CMK (cell line): ENCODE data around the gene LIPF.
"Not testable (repeated sequence)": the region's sequence is repeated elsewhere in the genome, so short reads cannot be mapped to it uniquely, and the experiment has no call there.

Experiments
- DNase-seq: peaks from one replicate; pipeline ENCODE4 v3.0.0-alpha.2; 2010; ENCODE audit warnings: low read depth

The LIPF gene

GRCh38 chr10:88676283-88677060, 12.2 kb downstream of the LIPF start:
- no peak for DNase-seq

GRCh38 chr10:88680958-88681357, 16.7 kb downstream of the LIPF start:
- DNase-seq: no peak

DNA sequence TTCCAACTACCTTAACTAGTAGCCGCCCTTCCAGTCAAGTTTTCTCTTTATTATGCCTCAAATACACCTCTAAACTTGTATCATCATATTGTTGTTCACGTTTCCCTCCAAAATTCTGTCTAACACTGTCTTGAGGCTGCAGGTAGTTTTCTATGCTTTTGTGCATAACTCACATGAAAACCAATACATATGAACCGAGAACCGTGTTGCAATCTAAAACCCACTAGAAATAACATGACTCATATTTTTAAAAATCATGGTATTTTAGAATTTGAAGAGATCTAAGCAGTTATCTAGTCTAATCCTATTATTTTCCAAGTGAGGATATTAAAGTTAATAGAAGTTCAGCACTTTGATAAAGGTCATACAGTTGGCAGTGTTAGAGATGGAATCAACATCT, 18.2 kb downstream of the LIPF start:
- no peak for DNase-seq

GRCh38 chr10:88687853-88688467, 23.7 kb downstream of the LIPF start:
- no peak for DNase-seq

GRCh38 chr10:88689366-88689765, 25.1 kb downstream of the LIPF start:
- DNase-seq: no peak

DNA sequence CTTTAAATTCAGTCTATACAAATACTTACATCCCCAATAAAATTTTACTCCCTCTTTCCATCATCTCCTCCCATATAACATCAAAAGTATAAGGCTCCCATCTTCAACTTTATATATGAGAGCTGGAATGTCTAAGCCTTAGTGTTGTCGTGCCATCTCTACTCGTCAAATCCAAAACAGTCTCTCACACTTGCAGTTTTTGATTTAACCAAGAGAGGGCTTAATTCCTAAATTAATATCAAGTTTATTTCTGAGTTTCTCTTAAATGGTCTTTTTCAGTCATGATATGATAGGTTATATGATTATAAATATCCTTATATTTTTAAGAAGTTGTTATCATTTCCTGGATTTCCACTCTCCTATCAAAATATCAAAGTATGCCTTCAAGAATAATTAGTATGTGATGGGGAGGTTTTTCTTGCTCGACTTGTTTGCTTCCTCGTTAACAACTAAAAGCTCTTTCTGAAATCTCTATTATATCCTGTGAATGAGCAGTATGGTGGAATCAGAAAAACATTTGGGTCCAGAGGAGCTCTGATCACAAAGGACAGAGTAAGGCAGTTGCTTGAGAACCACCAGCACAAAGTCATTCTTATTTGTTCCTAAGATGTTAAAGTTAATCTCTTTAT, 29.3 kb downstream of the LIPF start:
- no peak for DNase-seq

DNA sequence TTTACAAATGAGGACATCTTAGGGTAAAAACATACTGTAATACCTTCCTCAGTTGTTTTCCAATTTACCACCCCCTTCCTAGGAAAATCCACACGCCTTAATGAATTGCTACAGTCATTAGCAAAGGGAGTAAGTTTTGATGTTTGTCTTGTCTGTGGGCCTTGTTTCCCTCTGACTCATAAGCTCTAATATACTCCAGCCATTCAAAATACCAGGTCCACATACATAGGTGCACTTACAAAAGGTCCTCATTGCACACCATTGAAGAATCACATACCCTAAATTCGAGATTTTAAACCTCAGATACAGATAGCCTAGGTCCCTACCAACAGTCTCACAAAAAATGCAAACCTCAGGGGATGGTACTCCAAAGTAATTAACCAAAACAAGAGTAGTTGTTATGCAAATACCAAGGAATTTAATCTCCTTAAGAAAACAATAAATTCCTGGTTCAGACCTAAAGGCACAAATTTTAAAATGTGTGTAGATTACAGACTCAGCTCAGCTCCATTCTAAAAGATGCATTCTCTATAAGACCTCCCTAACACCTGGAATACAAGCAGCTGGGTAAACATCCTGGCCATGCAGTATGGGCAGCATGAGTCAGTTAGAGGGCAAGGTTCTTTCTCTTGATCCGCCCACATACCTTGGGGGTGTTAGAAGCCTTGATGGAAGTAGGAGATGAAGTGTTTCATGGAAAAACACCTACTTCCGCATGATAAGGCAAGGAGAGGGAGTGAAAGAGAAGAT, 38.8 kb downstream of the LIPF start:
- DNase-seq: no peak

GRCh38 chr10:88705958-88706357, 41.7 kb downstream of the LIPF start, which contains the start of gene LIPK:
Gene LIPK (plus strand): TSS chr10:88706249. CDS start chr10:88724544, 18,295 bp downstream.
- DNase-seq: no peak

DNA sequence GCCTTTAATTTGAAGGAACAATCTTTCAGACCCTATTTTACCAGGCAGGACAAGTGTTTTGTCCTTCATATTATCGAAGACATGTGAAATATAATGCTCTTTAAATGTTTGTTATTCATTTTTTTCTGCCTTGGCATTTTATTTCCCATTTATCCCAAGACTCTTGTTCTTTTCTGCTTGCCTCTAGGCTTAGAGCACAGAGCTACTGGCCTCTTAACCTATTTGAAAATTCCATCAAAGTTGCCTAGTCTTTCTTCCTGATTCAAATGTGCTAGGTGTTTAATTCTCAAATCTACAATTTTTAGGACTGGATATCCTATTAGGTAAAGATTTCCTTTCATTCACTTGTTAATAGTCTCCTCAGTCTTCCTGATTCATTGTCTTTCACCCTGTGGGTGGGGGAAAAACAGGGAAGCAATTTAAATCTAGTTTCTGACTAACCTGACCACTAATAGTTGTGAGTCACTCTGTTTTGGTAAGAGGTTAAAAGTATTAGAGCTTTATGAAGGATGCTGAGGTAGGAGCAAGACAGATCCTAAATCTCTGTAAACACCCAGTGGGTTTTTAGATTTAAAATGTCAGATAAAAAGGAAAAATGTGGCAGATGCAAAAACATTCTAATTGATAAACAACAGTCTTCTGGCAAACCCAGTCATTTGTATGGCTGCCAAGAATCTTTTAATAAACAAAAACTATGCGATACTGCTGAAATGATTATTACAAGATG, 43.4 kb downstream of the LIPF start:
- DNase-seq: no peak

GRCh38 chr10:88709361-88709760, 45.1 kb downstream of the LIPF start:
- DNase-seq: not testable (repeated sequence)

GRCh38 chr10:88715517-88715916, 51.3 kb downstream of the LIPF start:
- no peak for DNase-seq

- no peak for DNase-seq
Measured at GRCh38 chr10:88721392-88721791, 57.1 kb downstream of the LIPF start.

GRCh38 chr10:88725798-88726197, 61.6 kb downstream of the LIPF start:
- peak; percentile 60 for DNase-seq

- DNase-seq: no peak
Measured at GRCh38 chr10:88728107-88728763, 64.0 kb downstream of the LIPF start.
